NCI-H1436 (cell line): ENCODE results near the gene EPB41L4A.
"Not testable (repeated sequence)": the region's sequence is repeated elsewhere in the genome, so short reads cannot be mapped to it uniquely, and the experiment has no call there.

ENCODE experiments used
- DNase-seq: peaks from one replicate; lab custom pipeline; 2025; lab: John Stamatoyannopoulos, UW

EPB41L4A gene

GRCh38 chr5:112253478-112254250, 165.4 kb downstream of the EPB41L4A start:
- DNase-seq, result no peak

- no peak for DNase-seq
These were observed 168.5 kb downstream of the EPB41L4A start for GRCh38 chr5:112250551-112250950.

- DNase-seq, result no peak
These were observed 170.5 kb downstream of the EPB41L4A start for GRCh38 chr5:112248623-112249022.

GRCh38 chr5:112247960-112248359, 171.1 kb downstream of the EPB41L4A start:
- no peak for DNase-seq

- DNase-seq, result no peak
These were observed 173.4 kb downstream of the EPB41L4A start for GRCh38 chr5:112245656-112246055.

GRCh38 chr5:112239996-112240395, 179.1 kb downstream of the EPB41L4A start:
- DNase-seq, result no peak

- no peak for DNase-seq
These were observed 180.6 kb downstream of the EPB41L4A start for GRCh38 chr5:112238473-112238872.

GRCh38 chr5:112237456-112237855, 181.6 kb downstream of the EPB41L4A start:
- no peak for DNase-seq

GRCh38 chr5:112234000-112234399, 185.1 kb downstream of the EPB41L4A start:
- DNase-seq, result no peak

- DNase-seq, result no peak
These were observed 186.4 kb downstream of the EPB41L4A start for GRCh38 chr5:112232667-112233066.

GRCh38 chr5:112230606-112231005, 188.5 kb downstream of the EPB41L4A start:
- no peak for DNase-seq

- no peak for DNase-seq
These were observed 190.4 kb downstream of the EPB41L4A start for GRCh38 chr5:112228667-112229066.

- no peak for DNase-seq
These were observed 191.0 kb downstream of the EPB41L4A start for GRCh38 chr5:112227911-112228631.

- no peak for DNase-seq
These were observed 192.9 kb downstream of the EPB41L4A start for GRCh38 chr5:112226215-112226614.

GRCh38 chr5:112222997-112223396, 196.1 kb downstream of the EPB41L4A start:
- not testable (repeated sequence) for DNase-seq

GRCh38 chr5:112221128-112221527, 197.9 kb downstream of the EPB41L4A start:
- DNase-seq, result no peak

GRCh38 chr5:112219000-112219399, 200.1 kb downstream of the EPB41L4A start:
- DNase-seq, result no peak

GRCh38 chr5:112217843-112218579, 201.1 kb downstream of the EPB41L4A start:
- DNase-seq, result no peak

GRCh38 chr5:112216140-112216539, 202.9 kb downstream of the EPB41L4A start:
- DNase-seq, result no peak

GRCh38 chr5:112210430-112211005, 208.6 kb downstream of the EPB41L4A start:
- no peak for DNase-seq

- no peak for DNase-seq
These were observed 210.1 kb downstream of the EPB41L4A start for GRCh38 chr5:112208699-112209615.
